ENCODE data around the gene FAM229A.
"Not testable (repeated sequence)": the region's sequence is repeated elsewhere in the genome, so short reads cannot be mapped to it uniquely, and the experiment has no call there.

Gene FAM229A

GRCh38 chr1:32376199-32376598 lies 13.9 kb upstream of the FAM229A start:
- DNase-seq, result no peak

GRCh38 chr1:32373996-32374592 lies 11.8 kb upstream of the FAM229A start:
- no peak for DNase-seq

- DNase-seq, result peak in 1 of 2 experiments; percentile 46
These were observed 10.0 kb upstream of the FAM229A start for GRCh38 chr1:32372149-32372756.

DNA sequence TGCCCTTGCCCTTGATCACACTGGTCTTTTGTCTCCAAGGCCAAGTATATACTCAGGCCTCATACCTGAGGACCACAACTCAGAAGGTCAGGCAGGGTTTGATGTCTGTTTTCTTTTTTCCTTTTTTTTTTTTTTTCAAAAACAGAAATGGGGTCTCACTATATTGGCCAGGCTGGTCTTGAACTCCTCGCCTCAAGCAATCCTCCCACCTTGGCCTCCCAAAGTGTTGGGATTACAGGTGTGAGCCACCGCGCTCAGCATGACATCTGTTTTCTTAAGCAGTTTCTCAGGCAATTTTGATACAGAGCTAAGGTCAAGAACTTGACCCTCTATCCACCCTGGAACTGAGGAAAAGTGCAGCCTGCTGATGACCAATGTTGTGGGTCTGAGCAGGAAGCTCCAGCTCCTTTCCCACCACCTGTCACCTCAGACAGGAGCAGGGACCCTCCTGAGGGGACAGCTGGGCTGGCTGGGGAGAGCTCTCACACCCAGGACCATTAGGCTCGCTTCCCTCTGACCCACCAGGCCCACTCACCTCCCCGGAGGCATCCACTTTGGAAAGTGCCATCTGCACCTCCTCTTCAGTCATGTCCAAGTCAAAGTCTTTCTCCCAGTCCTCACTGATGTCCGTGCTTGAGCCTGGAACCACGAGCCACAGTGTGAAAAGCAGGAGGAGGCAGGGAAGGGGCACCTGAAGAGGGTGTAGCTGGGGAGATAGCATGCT lies 5.8 kb upstream of the FAM229A start:
- no peak for DNase-seq

GRCh38 chr1:32365445-32365844 lies 3.2 kb upstream of the FAM229A start:
- DNase-seq, result no peak

DNA sequence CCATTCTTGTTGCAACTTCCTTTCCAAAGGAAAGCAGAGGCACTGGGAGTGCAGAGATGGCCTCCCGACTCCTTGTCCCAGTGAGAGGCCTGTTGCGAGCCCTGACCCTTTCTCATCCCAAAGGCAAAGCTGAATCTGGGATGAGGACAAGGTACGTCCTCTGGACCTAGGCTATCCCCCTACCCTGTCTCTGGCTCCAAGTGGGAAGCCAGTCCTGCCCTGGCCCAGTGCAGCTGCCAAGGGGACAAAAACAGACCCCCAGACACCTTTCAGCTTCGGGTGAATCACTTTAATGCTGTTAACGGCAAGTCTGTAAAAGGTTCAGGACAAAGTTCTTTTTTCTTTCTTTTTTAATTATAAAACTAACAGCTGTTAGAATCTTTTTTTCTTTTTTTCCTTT lies 2.6 kb upstream of the FAM229A start:
- no peak for DNase-seq

DNA sequence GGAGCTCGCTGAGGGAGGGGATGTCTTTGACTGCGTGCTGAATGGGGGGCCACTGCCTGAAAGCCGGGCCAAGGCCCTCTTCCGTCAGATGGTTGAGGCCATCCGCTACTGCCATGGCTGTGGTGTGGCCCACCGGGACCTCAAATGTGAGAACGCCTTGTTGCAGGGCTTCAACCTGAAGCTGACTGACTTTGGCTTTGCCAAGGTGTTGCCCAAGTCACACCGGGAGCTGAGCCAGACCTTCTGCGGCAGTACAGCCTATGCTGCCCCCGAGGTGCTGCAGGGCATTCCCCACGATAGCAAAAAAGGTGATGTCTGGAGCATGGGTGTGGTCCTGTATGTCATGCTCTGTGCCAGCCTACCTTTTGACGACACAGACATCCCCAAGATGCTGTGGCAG lies 1.4 kb upstream of the FAM229A start:
- DNase-seq, result no peak

DNA sequence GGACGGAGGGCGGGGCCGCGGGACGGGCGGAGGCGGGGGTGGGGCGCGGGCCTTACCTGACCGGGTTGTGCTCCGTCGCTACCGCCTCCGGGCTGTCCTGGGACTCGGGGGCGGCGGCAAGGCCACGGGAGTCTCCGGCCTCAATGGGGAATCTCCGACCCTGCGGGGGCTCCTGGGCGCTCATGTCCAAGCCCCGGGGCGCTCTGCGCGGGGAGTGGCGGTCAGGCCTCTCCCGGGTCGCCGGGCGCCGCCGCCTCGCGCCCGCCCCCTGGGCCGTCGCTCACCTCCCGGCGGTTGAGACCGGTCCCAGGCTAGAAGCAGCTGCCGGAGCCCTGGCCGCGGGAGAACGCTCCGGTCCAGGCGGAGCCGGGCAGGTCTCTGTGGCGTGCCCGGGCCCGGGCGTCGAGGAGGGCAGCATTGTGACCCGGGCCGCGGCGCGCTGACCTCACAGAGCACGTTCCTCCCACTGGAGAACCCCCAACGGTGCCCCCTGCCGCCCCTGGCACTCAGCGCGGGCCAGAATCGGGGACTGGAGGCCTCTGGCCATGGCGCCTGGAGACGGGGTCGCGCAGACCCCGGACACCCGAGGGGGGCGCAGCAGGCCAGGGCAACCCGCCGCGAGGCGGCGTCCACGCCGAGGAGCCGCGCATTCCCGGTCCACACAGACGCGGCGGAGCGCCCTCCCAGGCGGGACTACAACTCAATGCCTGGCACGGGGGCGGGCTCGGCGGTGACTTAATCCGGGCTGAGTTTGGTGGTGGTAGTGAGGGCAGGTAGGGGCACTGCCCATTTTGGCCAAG lies 411 bp downstream of the FAM229A start:
- DNase-seq, result peak; percentile 33 to 45

DNA sequence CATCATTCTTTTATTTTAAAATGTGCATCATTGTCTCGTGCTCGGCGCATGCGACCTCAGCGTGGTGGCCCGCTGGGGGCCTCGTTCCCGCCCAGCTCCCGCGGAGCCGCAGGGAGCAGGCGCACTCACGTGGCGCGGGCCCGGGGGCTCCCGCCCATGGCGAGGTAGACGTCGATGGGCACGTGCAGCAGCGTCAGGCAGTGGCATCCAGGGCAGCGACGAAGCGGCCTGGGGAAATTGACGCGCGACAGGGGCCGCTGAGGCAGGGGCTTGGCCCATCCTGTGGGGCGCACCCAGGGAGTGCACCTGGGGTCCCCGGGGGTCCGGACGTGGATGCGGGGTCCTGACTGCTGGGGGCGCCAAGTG lies 994 bp downstream of the FAM229A start:
- DNase-seq, result no peak

- no peak for DNase-seq
These were observed 3.9 kb downstream of the FAM229A start for GRCh38 chr1:32358435-32358834.

GRCh38 chr1:32357614-32358013 lies 4.7 kb downstream of the FAM229A start:
- DNase-seq, result no peak

- DNase-seq, result no peak
These were observed 5.8 kb downstream of the FAM229A start for GRCh38 chr1:32356478-32356877.

DNA sequence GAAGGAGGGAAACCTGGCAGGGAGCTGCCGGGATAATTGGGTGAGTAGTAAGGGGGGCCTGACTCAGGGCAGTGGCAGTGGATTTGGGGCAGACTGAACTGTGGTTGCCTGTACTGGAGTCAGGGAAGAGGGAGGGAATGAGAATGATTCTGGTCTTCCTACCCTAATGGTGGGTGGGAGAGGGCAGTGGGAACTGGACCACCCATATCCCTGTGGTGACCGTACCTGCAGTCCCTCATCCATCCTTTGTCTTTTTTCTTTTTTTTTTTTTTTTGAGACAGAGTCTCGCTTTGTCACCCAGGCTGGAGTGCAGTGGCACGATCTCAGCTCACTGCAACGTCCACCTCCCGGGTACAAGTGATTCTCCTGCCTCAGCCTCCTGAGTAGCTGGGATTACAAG lies 6.5 kb downstream of the FAM229A start:
- DNase-seq, result not testable (repeated sequence)

DNA sequence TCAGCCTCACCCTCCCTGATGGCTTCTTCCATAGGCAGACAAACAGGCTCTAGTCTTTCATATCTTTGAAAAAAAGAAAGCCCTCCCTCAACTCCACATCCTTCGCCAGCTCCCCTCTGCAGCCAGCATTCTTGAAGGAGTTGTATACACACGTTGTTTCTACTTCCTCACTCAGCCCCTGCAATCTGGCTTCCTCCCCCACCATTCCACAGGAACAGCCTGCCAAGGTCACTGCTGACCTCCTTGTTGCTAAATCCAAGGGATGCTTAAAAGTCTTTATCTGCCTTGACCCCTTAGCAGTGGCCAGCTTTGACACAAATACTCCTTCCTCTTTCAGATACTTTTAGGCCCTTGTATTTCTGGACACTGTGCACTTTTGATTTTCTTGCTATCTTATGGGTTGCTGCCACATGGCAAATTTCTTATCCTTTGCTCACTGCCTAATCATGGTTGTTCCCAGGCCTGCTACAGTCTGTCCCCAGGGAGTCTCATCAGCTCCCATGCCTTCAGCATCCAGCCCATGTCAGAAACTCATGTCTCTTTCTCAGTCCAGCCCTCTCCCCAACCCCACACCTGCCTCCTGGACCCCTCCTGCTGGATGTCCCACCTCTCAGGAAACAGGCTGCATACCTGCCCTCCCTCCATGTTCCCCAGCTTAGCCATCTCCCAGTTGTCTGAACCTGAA lies 8.3 kb downstream of the FAM229A start:
- DNase-seq, result no peak

DNA sequence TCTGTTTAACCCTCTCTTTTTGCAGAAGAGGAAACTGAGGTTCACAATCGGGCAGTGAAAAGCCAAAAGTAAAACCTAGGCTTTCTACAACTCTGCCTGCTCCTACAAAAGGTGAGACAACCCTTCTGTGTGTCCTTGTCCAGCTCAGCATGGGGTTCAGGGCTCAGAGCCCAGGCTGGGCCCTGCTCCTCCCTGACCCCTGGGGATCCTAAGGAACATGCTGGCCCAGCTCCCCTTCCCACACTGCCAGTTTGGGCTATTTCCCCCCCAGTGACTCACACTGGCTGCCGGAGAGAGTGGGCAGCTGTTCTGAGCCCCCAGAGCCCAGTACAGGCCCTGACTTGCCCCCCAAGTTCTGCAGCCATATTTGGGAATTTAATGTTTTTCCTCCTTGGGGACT lies 8.9 kb downstream of the FAM229A start:
- DNase-seq, result no peak

DNA sequence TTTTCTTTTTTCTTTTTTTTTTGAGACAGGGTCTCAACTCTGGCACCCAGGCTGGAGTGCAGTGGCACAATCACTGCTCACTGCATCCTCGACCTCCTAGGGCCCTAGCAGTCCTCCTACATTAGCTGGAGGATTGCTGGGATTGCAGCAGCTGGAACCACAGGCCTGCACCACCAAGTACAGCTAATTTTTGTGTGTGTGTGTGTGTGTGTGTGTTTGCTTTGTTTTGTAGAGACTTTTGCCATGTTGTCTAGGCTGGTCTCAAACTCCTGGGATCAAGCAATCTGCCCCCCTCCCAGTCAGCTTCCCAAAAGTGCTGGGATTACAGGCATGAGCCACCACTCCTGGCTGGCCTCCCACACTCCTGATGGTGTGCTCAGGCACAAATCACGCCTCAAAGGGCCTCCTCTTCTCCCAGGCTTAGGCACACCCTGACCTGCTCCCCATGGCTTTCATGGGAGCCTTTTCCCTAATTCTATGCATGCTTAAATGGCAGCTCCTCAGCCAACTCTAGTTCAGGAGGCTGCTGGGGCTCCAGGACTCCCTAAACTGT lies 9.4 kb downstream of the FAM229A start:
- no peak for DNase-seq

GRCh38 chr1:32352239-32352745 lies 10.0 kb downstream of the FAM229A start:
- no peak for DNase-seq

DNA sequence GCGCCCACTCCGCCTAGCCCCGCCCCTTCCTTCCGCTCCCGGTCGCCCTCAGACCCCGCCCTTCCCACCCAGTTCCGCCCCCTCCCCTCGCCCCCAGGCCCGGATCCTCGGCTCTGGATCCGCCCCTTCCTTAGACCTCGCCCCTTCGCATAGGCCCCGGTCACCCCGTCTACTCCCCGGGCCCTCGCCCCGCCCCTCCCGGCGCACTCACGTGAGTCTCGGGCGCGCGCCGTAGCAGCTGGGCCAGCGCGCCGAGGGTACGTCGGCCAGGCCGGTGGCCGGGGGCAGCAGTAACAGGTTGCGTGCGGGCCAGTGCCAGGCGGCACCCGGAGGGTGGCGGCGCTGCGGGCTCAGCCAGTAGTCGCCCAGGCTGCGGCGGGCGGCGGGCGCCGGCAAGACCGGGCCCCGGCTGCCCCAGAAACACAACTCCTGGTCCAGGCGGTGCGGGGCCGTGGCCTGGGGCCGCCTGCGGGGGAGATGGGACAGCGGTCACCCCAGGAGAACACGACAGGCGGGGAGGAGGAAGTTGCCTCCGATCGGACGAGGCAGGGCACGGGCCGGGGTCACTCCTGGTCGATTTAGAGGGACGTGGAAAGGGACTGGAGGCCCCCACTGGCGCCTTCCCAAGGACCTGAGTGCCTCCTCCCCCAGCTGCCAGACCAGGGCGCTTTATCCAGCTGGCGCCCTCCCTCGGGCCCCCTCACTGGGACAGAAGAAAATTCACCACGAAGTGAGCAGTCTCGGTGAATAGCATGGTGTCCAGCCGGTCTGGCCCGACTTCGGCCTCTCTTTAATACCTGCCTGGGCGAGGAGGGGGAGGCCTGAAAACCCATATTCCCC lies 10.7 kb downstream of the FAM229A start:
- peak; percentile 91 for DNase-seq

DNA sequence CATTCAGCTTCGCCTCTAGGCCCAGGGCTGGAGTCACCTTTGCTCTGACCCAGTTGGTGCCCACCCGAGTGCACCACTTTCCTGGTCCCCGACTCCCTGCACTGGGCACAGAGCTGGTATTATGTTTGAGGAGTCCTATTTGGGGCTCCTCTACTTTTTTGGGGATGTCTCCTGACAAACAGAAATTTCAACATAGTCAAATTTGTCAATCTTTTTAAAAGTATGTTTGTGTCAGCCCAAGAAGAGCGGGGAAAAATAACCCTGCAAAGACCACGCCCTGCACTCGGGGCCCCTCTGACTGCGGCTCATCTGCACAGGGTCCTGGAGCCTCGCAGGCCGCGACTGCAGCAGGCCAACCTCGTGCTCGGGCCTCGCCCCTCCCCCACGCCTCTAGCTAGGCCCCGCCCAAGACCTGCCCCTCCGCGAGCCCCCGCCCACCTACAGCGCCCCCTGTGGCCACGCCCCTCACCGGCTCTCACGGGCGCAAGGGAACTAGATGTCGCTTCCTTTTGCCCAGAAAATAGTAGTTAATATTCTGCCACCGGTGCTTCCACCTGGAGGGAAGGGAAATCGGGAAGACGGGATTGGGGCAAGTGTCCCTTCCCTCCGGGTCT lies 11.4 kb downstream of the FAM229A start:
- peak in 1 of 2 experiments; percentile 79 for DNase-seq

DNA sequence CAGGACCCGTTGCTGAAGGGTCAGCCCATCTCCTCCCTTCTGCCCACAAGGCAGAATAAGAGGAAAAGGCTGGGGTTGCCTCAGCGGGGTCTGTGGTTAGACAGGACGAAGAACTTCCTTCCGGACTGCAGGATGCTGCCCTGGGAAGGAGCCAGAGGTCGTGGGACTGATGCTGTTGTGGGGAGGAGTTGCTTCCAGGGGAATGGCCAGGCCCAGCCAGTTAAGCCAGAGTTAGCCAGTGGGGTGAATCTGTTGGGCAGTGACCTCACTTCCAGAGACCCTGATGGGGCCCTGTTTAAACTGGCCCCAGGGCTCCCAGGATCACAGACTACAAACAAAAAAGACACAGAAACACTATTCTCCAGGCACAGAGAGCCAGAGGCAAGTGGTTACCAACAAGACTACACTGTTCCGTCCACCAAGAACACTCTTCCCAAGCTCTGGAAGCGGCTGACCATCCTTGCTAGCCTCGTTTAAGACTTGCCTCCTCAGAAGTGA lies 13.0 kb downstream of the FAM229A start:
- DNase-seq, result no peak

All from stimulated activated CD4-positive, alpha-beta T cell treated with anti-CD3 and anti-CD28 coated beads, Interleukin-4, amount 100 ng/mL, for 4 hours (primary cell).